Renal cortical epithelial cell (primary cell): Measurements from ENCODE around the gene SPAG8. TPM values are rescaled to one million over a fixed set of nuclear protein-coding genes. Genes with fewer than 3 reads are reported as not detected.

Source experiments
- DNase-seq: peaks from one replicate; pipeline ENCODE4 v3.0.0-alpha.2; 2011; ENCODE audit warnings: low read depth
- total RNA-seq: library from RNA; depleted of rRNA; stranded (reverse); fragments of >200 nt; gene quantifications from 2 replicates; pipeline ENCODE4 v1.2.3, GENCODE V29; 2014

Gene SPAG8
- total RNA-seq, 1 donor from 2014 or later: 0.80 TPM

GRCh38 chr9:35774907-35775635, 37.0 kb downstream of the SPAG8 start:
- DNase-seq: no peak

GRCh38 chr9:35771943-35772342, 40.1 kb downstream of the SPAG8 start:
- peak; percentile 67 for DNase-seq

- DNase-seq: no peak
These were observed 40.5 kb downstream of the SPAG8 start for GRCh38 chr9:35771534-35771933.

- no peak for DNase-seq
These were observed 41.0 kb downstream of the SPAG8 start for GRCh38 chr9:35771075-35771433.

GRCh38 chr9:35769763-35770162, 42.3 kb downstream of the SPAG8 start:
- DNase-seq: no peak

- no peak for DNase-seq
These were observed 44.6 kb downstream of the SPAG8 start for GRCh38 chr9:35767458-35767857.

- no peak for DNase-seq
These were observed 45.1 kb downstream of the SPAG8 start for GRCh38 chr9:35766997-35767396.

- no peak for DNase-seq
These were observed 48.3 kb downstream of the SPAG8 start for GRCh38 chr9:35763803-35764202.

GRCh38 chr9:35763181-35763580, 48.9 kb downstream of the SPAG8 start:
- DNase-seq: no peak

- peak; percentile 48 for DNase-seq
These were observed 51.4 kb downstream of the SPAG8 start for GRCh38 chr9:35760651-35761050.

GRCh38 chr9:35759795-35760194, 52.3 kb downstream of the SPAG8 start:
- DNase-seq: no peak

Other genes starting within 250 kb of the SPAG8 start
- 5.6 and 10.6 TPM in 2 replicates for gene TESK1, start 207.0 kb downstream of the SPAG8 start, total RNA-seq
- 0.60 and 1.2 TPM in 2 replicates for gene CD72, start 193.8 kb downstream of the SPAG8 start, total RNA-seq
- gene SIT1, start 161.3 kb downstream of the SPAG8 start, total RNA-seq: not detected in 2 replicates
- 5,792 and 14,792 TPM in 2 replicates for gene RMRP, start 154.2 kb downstream of the SPAG8 start, total RNA-seq
- 11.9 and 24.8 TPM in 2 replicates for gene CCDC107, start 154.0 kb downstream of the SPAG8 start, total RNA-seq
- gene ARHGEF39, start 147.1 kb downstream of the SPAG8 start, total RNA-seq: 0.25 and 9.9 TPM in 2 replicates
- gene CA9, start 138.3 kb downstream of the SPAG8 start, total RNA-seq: 6.8 and 6.9 TPM in 2 replicates
- 51.4 and 124 TPM in 2 replicates for gene TPM2, start 122.3 kb downstream of the SPAG8 start, total RNA-seq
- 266 and 772 TPM in 2 replicates for gene TLN1, start 80.1 kb downstream of the SPAG8 start, total RNA-seq
- 57.8 and 152 TPM in 2 replicates for gene CREB3, start 79.6 kb downstream of the SPAG8 start, total RNA-seq
- 14.9 and 46.9 TPM in 2 replicates for gene GBA2, start 63.0 kb downstream of the SPAG8 start, total RNA-seq
- 13.7 and 24.3 TPM in 2 replicates for gene RGP1, start 63.0 kb downstream of the SPAG8 start, total RNA-seq
- gene MSMP, start 58.0 kb downstream of the SPAG8 start, total RNA-seq: not detected in 2 replicates
- 13.9 and 35.6 TPM in 2 replicates for gene NPR2, start 20.7 kb downstream of the SPAG8 start, total RNA-seq
- gene HINT2, start 2.8 kb upstream of the SPAG8 start, total RNA-seq: 12.7 and 25.7 TPM in 2 replicates
- not detected in 2 replicates for gene FAM221B, start 16.5 kb upstream of the SPAG8 start, total RNA-seq
- 0.69 and 9.4 TPM in 2 replicates for gene TMEM8B, start 17.0 kb upstream of the SPAG8 start, total RNA-seq
- not detected in 2 replicates for gene OR13J1, start 58.1 kb upstream of the SPAG8 start, total RNA-seq
- 0.45 TPM in 1 of 2 replicates, not detected in the other for gene HRCT1, start 93.9 kb upstream of the SPAG8 start, total RNA-seq
- 0.17 TPM in 1 of 2 replicates, not detected in the other for gene SPAAR, start 97.2 kb upstream of the SPAG8 start, total RNA-seq
- gene OR2S2, start 145.9 kb upstream of the SPAG8 start, total RNA-seq: not detected in 2 replicates
- gene RECK, start 224.7 kb upstream of the SPAG8 start, total RNA-seq: 9.6 and 11.6 TPM in 2 replicates